SH-SY5Y (cell line): Measurements from ENCODE around the gene ADAMTS7.

Experiments
- GATA2 ChIP-seq: IDR thresholded peaks from 2 replicates; pipeline ENCODE4 v1.6.1; 2011; ENCODE audit warnings: mild to moderate bottlenecking, low read depth, low read length
- GATA3 ChIP-seq: IDR thresholded peaks from 2 replicates; pipeline ENCODE4 v1.6.1; 2011; ENCODE audit warnings: low read depth, mild to moderate bottlenecking, low read length, moderate library complexity

ADAMTS7 gene

GRCh38 chr15:78837543-78837942, 26.3 kb upstream of the ADAMTS7 start:
- no peak for TF ChIP-seq GATA2
- TF ChIP-seq GATA3 = no peak

GRCh38 chr15:78837131-78837530, 25.9 kb upstream of the ADAMTS7 start:
- no peak for TF ChIP-seq GATA3
- TF ChIP-seq GATA2 = no peak

GRCh38 chr15:78836333-78836732, 25.1 kb upstream of the ADAMTS7 start:
- TF ChIP-seq GATA2 (no peak), GATA3 (no peak)

GRCh38 chr15:78831229-78832207, 20.3 kb upstream of the ADAMTS7 start:
- TF ChIP-seq GATA2 (no peak), GATA3 (no peak)

- no peak for TF ChIP-seq GATA2
- TF ChIP-seq GATA3 = no peak
Measured at GRCh38 chr15:78830514-78831228, 19.4 kb upstream of the ADAMTS7 start.

- TF ChIP-seq GATA3 = no peak
- TF ChIP-seq GATA2 = no peak
Measured at GRCh38 chr15:78828920-78829319, 17.7 kb upstream of the ADAMTS7 start.

GRCh38 chr15:78822514-78822913, 11.2 kb upstream of the ADAMTS7 start:
- TF ChIP-seq GATA3 = no peak
- no peak for TF ChIP-seq GATA2

- TF ChIP-seq GATA2 (no peak), GATA3 (no peak)
Measured at GRCh38 chr15:78811825-78812183, 540 bp upstream of the ADAMTS7 start.

GRCh38 chr15:78810362-78811123, 721 bp downstream of the ADAMTS7 start:
- TF ChIP-seq GATA3 = no peak
- no peak for TF ChIP-seq GATA2

GRCh38 chr15:78810003-78810361, 1.3 kb downstream of the ADAMTS7 start:
- TF ChIP-seq GATA3 (no peak), GATA2 (no peak)

GRCh38 chr15:78808550-78808949, 2.7 kb downstream of the ADAMTS7 start:
- TF ChIP-seq GATA2 (no peak), GATA3 (no peak)

GRCh38 chr15:78807359-78807758, 3.9 kb downstream of the ADAMTS7 start:
- TF ChIP-seq GATA3 (no peak), GATA2 (no peak)

- TF ChIP-seq GATA3 = no peak
- no peak for TF ChIP-seq GATA2
Measured at GRCh38 chr15:78804391-78804792, 6.9 kb downstream of the ADAMTS7 start.

- TF ChIP-seq GATA2 (no peak), GATA3 (no peak)
Measured at GRCh38 chr15:78800806-78801205, 10.5 kb downstream of the ADAMTS7 start.

GRCh38 chr15:78800189-78800588, 11.1 kb downstream of the ADAMTS7 start:
- TF ChIP-seq GATA2 (no peak), GATA3 (no peak)
